Right kidney (tissue), 1 donor: Measurements from ENCODE around the gene ACADS.

ENCODE experiments used
- DNase-seq: peaks from one replicate; pipeline ENCODE4 v3.0.0-alpha.2; 2016

The ACADS gene

DNA sequence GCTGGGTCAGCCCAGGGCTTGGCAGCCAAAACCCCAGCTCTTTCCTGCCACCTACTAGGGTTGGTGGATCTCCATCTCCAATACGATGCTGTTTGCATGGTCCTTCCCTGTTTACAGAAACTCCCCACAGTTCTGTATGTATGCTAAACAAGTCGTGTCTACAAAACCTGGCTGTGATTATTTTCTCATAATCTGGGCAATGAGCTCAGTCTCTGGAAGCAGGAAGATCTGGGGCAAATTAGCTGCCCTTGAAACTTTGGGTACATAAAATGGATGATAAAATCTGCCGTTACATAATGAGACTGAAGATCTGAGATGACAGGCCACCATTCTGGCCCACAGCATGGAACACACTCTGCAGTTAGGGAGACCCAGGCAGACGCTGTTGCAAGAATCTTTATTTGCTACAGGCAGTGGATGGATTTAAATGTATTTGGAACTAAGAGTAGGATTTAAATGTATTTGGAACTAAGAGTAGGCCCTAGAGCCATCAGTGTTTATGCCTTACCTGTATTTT is 31.7 kb downstream of the ACADS start:
- DNase-seq, result no peak

DNA sequence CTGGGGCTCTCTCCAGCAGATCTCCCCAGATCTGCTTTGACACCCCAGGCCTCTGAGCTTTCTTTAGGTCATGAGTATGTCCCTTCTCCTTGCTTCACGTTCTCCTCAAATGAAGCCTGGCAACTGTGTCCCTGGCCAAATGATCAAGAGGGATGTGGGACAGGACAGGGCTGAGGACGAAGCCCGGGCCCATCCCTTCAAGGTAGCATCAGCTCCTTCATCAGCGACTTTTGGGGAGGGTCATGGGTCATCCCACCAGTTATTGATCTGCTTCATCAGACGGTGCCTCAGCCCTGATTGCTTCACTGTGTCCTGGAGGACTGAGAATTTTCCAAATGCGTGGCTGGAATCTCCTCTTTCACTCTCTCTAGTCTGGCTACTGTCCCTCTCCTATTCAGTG is 32.3 kb downstream of the ACADS start:
- no peak for DNase-seq

DNA sequence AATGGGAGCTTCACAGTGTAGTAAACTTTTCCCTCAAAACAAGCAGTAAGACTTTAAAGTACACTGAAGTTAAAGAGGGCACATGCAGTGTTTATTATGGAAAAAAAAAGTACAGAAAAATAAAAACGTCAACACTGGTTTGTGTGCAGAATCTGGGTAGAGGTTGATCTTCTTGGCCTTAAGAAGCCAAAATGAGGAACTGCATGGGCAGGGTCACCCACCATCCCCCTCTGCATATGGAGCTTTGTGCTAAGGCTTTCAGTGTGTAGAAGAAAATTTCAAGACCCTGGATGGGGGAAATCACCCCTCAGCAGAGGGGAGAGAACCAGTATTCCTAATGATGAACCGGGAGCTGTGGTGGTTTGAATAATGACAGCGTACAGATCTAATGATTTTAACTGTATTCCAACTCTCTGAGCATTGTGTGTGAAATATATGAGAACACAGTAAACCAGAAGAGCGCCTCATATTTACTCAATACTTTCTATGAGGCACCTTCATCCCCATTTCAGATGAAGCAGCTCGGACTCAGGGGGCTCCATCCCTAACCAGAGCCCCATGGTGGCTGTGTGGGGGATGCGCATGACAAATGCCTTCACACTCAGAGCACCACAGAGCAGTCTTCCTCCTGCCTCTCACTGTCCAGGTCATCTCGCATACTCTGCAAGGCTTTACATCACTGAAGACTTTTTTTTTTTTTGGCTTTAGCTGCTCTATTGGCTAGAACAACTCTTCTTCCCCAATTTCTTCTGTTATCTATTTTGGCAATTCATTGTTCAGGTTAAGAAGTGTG is 33.4 kb downstream of the ACADS start:
- no peak for DNase-seq

DNA sequence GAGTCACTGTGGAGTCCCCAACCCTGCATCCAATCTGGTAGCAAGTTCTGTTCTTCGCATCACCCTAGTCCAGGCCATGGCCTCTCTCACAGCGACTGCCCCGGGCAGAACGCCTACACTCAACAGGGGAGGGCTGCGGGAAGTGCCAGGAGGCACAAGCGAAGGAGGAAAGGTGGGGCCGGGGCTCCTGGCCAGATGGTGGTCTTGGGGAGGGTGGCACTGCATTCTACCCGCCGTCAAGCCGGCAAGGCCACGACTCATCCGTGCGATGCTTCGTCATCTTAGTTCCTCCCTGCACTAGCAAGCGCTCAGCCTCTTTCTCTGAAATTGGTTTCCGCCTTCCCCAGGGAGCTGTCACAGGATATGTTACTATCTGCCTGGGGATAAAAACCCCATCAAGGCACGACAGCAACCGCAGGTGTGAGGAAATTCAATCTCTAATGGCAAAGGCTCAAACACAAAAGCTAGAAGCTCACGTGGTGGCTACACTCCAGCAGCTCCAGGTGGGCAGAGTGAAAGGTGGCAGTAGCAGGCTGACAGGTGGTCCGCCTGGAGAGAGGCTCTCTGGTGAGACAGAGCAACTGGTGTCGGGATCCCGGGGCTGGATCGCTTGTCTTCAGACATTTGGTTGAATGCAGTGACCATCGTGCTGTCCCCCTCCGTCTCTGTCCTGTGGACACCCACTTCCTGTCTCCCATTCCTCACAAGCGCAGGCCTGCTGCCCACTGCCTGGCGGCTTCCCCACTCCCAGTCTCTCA is 34.1 kb downstream of the ACADS start:
- no peak for DNase-seq

DNA sequence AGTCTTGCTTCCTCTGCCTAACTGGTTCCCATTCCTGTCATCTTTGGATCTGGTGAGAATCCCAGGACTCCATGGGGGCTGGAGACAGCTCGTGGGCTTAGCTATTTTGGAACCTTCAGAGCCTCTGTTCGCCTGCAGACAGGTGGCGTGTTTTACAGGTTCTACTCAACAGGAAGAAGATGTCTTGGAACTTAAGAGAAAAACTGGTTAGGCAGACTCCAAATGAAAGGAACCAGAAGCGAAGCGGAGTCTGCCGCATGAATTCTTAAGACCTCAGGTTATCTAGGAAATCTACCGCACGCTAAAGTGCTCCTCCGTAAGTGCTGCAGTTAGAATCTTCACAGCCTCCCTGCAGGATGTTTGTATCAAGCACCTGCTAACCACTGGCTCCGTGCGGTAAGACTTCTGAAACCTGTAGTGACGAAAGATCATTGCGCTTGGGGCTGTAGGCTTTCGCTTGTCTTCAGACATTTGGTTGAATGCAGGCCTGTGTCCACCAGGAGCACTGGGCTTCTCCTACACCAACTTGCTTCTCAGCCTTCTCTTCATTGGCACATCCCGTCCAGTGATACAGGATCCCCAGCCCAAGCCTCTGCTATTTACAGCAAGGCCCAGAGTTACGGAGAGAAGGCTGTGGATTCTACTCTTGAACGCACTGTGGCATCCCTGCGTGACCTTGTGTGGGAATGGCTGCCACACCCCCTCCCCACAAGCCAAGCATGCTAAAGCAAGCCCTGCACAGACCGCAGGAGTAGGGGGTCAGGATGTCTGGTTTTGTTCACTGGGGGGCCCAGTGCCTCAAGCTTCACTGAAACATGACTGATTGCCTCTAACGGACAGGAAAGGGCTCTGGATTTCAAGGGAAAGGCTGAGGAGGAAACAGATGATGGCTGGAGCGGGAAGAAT is 35.0 kb downstream of the ACADS start:
- DNase-seq, result no peak

DNA sequence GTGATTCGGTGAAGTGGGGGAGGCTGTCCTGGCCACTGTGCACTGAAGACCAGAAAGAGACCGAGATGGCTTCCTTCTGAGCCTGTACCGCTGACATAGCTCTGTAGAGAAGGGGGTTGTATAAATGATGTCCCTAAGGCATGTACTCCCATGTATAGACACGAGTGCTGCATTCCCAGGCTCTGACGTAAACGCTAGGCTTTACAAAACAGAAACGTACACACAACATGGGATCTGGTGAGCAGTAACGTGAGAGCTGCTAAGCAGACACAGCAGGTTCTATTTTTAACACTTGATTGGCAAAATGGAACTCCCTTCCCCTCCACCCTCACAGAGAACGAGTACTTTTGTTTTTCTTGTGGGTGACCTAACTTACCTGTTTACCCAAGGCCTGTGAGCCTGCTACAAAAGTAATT is 35.9 kb downstream of the ACADS start:
- DNase-seq, result peak; percentile 46

DNA sequence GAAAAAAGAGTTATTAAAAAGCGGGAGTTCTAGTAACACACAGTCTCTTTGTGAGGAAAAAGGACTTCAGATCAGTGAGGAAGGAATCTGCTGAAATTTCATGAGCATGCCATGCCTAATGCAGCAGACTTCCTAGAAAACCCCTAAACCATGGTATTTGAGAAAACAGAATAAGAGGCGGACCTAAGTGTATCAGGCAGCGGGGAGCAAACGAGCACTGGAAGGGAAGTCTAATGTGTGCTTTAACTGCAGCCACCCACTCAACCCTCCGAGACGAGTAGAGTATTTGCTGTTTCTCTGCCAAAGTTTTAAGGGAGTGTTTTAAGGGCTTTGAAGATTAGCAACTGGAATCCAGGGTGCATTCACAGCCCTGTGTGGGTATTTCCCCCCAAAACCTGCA is 36.5 kb downstream of the ACADS start:
- DNase-seq, result no peak

DNA sequence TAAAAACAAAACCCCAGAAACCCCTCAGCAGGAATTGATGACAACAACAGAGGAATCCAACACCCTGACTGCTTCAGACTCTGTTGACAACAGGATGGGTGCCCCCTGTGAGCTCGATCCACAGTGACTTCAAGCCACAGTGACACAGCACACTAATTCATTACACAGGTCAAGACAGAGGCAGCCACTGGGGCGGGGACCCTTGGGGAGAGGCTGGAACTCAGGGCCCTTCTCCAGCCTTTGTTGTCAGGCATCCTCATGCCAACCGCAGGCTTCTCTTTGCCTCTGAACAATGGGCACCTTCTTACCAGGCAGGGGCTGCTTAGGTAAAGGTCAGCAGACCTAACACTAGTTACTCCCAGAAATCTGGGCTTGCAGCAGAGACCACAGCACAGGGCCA is 37.6 kb downstream of the ACADS start:
- DNase-seq, result no peak

DNA sequence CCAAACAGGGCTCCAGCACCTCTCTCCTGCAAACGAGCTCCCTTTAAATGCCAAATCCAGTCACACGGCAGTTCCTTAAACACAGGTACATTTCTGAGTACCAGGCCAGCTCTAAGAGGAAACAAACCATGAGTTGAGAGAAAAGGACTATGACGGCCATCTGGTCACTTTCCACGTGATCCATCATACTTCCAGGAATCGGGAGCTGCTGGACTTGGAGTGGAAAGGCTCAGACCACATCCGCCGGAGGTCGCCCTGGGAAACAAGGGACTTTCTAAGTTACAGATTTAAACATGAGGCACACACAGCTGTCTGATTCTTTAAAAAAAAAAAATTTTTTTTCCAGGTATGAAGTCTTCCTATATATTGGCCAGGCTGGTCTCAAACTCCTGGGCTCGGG is 39.2 kb downstream of the ACADS start:
- no peak for DNase-seq

DNA sequence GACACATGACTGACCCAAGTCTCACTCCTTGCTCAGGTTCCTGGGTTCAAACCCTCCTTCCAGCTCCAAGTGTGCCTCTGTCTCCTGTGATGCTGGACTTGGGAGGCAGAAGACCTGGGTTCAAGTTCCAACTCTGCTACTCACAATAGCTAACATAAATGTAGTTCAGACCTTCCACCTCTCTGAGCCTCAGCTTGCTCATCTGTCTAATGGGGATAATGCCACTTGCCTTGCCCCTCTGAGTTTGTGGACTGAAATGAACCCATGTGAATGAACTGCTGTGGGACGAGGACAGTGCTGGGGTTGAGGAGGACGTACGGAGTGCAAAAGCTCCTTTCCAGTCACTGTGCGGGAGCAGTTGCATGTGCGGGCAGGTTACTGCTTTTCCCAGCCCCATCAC is 40.9 kb downstream of the ACADS start:
- DNase-seq, result no peak

DNA sequence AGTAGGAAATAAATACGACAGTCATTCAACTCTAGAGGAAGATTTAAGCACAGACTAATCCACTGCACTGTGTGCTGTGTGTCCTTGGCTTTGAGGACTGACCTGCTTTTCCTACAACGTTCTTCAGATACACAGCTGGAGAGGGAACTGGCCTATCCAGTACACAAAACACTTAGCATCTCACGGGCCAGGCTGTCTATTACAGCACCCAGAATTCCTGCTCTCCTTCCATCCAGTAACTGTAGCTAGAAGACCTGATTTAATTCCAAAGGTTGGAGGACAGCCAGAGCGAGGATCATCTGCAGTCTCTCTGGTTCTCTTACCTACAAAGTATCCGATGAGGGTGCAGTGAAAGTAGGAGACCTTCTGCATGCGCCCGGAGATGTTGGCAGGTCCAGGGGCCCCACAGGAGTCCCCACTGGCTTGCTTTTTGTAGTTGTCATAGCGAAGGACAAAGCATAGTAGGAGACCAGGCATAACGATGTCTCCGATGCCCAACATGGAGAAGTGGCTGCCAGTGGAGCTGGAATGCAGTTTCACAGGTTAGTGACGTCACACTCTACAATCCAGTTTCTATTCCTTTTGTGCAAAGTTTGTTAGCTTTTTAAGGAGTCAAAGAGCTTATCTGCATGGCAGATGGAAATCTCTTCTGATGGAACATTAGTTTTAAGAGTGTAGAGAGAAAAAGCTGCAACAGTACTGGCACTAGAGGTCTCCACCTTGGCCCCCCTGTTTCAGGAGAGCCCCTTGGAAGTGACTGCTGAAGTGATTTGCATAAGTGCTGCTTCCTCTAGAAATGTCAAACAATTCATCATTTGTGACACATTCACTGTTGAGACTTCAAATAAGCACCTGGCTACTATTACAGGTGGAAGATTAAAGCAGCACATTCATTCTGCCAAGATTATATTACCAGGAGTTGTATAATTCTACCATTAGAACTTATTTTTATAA is 41.7 kb downstream of the ACADS start:
- no peak for DNase-seq

DNA sequence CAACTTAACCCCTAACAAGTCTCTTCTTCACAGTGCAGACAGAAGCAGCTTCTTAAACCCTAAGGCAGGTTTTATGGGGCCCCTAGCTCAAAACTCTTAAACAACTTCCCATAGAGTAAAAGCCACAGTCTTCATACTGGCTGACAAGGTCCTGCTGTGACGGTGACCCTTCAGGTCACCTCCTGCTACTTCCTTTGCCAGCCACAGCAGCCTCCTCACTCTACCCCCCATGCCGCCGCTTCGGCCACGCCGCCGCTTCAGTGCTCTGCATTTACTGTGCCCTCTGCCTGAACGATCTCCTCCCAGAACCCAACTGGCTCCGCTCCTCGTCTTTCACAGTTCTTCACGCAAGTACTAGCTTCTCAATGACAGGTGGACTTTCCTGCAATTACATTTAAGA is 45.5 kb downstream of the ACADS start:
- no peak for DNase-seq

DNA sequence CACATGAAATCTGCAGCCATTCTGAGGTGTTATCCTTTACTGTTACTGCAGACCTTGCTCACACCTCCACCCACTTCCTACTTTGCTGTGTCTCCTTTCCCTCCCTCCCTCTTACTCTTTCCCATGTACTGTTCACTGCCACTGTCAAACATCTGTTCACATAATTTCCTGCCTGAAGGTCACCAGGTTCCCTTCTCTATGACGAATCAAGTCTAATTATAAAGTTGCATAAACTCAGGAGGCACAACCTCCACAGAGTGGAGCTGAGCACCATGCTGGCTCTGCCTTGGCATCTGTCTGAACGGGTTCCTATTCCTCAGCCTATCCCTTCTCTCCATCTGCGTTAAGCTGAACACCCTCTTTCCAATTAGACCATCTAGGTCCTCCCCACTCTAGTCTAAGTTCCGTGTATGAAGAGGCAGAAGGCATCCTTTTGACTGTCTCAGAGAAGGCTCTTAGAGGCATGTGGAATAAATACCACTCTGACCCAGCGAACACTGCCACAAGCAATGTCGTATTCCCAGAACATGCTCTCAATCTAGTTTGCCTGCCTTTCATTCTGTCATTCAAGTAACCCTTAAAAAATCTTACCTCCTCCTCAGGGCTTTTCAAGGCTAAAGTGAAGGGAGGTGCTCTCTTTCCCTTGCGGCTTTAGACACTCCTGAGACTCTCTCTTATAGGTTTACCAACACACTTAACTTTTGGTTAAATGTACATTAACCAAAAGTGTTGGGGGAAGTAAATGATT is 48.7 kb downstream of the ACADS start:
- DNase-seq, result no peak

DNA sequence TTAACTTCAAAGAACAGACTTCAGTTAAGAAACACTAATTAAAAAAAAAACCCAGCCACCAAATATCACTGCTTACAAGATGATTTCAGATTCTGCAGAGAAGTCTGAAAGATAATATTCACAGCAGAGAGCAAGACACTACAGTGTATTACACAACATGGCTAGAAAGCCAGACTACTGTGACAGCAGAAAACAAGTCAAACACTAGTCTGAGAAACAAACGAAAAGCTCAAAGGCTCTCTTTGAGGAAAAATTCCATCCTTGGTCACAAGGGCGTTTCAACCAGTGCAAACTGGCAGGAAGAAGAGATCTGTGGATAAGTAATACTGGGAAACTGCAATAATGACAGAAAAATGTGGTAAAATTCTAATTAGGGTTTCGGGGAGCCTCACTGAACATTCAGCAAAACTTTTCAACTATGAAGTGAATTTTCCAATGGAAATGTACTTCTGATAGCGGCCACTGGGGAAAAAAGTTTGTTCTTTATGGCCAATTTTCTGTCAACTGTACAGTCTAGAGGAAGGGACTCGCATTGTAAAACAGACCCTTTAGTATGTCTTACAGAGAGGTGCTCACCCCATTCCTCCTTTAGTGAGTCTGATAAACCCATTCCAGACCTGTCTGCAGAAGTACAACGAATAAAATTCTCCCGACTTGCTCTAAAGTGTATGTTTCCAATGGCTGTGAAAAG is 50.4 kb downstream of the ACADS start:
- no peak for DNase-seq

DNA sequence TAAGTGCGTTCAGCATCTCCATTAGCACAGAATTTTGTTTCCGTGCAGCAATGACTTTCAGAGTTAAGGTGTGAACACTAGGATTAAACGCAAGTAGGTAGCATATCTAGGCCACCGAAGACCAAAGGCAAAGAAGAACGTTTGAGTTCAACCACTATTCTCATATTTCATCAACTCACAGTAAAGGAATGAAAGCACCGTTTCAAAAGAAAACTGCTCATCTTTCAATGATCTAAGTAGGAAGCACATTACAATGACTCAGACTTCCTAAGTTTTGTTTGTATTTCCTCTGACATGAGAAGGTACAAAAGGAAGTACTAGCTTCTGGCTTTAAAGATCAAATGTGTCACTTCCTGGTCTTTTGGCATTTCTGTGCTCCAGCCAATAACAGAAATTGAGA is 57.6 kb downstream of the ACADS start:
- DNase-seq, result no peak

DNA sequence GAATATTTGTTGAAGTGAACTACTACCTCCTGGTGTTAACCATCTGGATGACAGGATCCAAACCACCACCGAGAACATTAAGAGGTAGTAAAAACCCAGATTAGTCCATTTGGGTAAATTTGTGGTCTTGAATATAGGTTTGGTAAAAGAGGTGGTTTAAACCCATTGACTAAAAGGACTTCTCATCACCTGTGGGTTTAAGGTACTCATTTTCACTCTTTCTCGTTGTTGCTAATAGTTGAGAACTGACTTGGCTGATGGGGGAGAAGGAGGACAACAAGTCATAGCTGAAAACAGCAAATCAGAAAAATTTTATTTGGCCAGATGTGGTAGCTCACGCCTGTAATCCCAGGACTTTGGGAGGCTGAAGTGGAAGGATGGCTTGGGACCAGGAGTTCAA is 59.2 kb downstream of the ACADS start:
- DNase-seq, result no peak

DNA sequence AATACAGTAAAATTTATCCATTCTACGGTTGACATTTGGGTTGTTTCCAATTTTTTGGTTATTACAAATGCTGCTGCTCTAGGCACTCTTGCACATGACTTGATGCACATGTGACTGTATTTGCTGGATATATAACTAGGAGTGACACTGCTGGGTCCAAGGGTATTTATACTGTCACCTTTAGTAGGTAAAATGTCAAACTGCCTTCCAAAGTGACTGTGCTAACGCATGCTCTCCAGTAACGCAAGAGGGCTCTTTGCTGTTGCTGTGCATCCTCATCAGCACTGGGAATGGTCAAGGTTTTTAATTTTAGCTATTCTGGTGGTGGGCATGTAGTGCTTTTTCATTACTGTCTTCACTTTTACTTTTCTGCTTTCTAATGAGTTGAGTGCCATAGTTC is 62.3 kb downstream of the ACADS start:
- no peak for DNase-seq
